Measurements from ENCODE around the gene SSBP4.

SSBP4 gene

GRCh38 chr19:18475762-18476331 lies 56.6 kb downstream of the SSBP4 start:
- no peaks in the 10 kb centered on the region; the same call in 1 of the 2 replicates for H3K4me1 ChIP-seq (ENCODE audit: control insufficient read depth, insufficient read depth, low read length)
- POLR2A ChIA-PET = no interaction called here
- no peak overlapping the region for H3K4me3 ChIP-seq (ENCODE audit: low read depth, low read length)
- H3K9me3 ChIP-seq (ENCODE audit: control insufficient read depth, insufficient read depth, low read depth, low read length) = no peaks in the 10 kb centered on the region
- H3K27ac ChIP-seq (ENCODE audit: extremely low read depth, low read depth, low read length) = no peak overlapping the region
- CTCF ChIA-PET = interaction anchor here (0.5 to 1.5 kb wide), 4 partner anchors 9 to 390 kb away, joined by 3 to 4 read pairs (median 4); no protein-coding TSS in a partner anchor
- no peaks in the 10 kb centered on the region for H3K36me3 ChIP-seq (ENCODE audit: control insufficient read depth in 2 of 2, insufficient read depth in 1 of 2, low read length in 2 of 2)
- TF ChIP-seq ZNF791 (tag by site-specific recombination; IDR thresholded peaks at IDR 0.05) (no peak), SP3 (tag by site-specific recombination; IDR thresholded peaks at IDR 0.05) (no peak), YY1 (tag by site-specific recombination; IDR thresholded peaks at IDR 0.05) (no peak), ZNF629 (tag by site-specific recombination; IDR thresholded peaks at IDR 0.05) (no peak), ZBTB10 (tag by site-specific recombination; IDR thresholded peaks at IDR 0.05) (no peak), ZFP69B (tag by site-specific recombination; IDR thresholded peaks at IDR 0.05) (peak; percentile 79; the same call in 1 of the 2 replicates), ZNF830 (tag by site-specific recombination; IDR thresholded peaks at IDR 0.05; ENCODE audit: low read depth) (no peak), ZNF837 (tag by site-specific recombination; IDR thresholded peaks at IDR 0.05) (no peak)
- TF ChIP-seq, protein P1, sequence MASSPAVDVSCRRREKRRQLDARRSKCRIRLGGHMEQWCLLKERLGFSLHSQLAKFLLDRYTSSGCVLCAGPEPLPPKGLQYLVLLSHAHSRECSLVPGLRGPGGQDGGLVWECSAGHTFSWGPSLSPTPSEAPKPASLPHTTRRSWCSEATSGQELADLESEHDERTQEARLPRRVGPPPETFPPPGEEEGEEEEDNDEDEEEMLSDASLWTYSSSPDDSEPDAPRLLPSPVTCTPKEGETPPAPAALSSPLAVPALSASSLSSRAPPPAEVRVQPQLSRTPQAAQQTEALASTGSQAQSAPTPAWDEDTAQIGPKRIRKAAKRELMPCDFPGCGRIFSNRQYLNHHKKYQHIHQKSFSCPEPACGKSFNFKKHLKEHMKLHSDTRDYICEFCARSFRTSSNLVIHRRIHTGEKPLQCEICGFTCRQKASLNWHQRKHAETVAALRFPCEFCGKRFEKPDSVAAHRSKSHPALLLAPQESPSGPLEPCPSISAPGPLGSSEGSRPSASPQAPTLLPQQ (tag by site-specific recombination; IDR thresholded peaks at IDR 0.05) = peak; percentile 90

DNA sequence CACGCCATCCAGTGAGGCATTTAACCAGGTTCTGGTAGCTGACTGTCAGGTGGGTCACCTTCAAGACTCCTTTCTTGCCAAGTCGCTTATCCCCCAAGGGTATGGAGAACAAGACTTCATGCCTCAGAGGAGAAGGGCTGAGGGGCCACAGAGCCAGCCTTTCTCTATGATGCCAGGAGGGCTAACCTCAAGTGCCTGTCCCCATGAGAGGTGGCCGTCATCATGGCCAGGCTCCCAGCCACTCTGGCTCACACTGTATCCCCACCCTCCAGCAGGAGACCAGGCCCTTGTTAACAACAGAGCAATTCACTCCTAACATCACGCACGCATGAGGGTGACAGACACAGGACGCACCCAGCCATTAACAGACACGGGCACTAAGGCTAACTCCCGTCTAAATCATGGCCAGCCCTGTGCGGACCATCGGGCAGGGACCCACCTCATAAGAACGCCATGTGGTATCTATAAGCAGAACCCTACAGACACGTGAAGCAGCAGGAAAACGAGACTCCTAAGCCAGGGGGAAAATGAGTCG lies 57.4 kb downstream of the SSBP4 start:
- POLR2A ChIA-PET = no interaction called here
- H3K36me3 ChIP-seq (ENCODE audit: control insufficient read depth in 2 of 2, insufficient read depth in 1 of 2, low read length in 2 of 2) = no peaks in the 10 kb centered on the region
- TF ChIP-seq ZBTB26 (tag by site-specific recombination; optimal IDR thresholded peaks at IDR 0.05) (no peak), ZNF354C (tag by site-specific recombination; IDR thresholded peaks at IDR 0.05; ENCODE audit: borderline replicate concordance, low read depth) (no peak), GLIS1 (tag by site-specific recombination; IDR thresholded peaks at IDR 0.05) (no peak), ZNF776 (tag by site-specific recombination; IDR thresholded peaks at IDR 0.05; ENCODE audit: borderline replicate concordance) (no peak), ZBTB20 (tag by site-specific recombination; IDR thresholded peaks at IDR 0.05) (no peak), SETDB1 (IDR thresholded peaks at IDR 0.05; ENCODE audit: insufficient read length, low read length) (no peak)
- TF ChIP-seq, protein P2, sequence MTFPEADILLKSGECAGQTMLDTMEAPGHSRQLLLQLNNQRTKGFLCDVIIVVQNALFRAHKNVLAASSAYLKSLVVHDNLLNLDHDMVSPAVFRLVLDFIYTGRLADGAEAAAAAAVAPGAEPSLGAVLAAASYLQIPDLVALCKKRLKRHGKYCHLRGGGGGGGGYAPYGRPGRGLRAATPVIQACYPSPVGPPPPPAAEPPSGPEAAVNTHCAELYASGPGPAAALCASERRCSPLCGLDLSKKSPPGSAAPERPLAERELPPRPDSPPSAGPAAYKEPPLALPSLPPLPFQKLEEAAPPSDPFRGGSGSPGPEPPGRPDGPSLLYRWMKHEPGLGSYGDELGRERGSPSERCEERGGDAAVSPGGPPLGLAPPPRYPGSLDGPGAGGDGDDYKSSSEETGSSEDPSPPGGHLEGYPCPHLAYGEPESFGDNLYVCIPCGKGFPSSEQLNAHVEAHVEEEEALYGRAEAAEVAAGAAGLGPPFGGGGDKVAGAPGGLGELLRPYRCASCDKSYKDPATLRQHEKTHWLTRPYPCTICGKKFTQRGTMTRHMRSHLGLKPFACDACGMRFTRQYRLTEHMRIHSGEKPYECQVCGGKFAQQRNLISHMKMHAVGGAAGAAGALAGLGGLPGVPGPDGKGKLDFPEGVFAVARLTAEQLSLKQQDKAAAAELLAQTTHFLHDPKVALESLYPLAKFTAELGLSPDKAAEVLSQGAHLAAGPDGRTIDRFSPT (tag by site-specific recombination; IDR thresholded peaks at IDR 0.05) = no peak
- H3K27ac ChIP-seq (ENCODE audit: extremely low read depth, low read depth, low read length) = no peak overlapping the region
- no peaks in the 10 kb centered on the region for H3K9me3 ChIP-seq (ENCODE audit: control insufficient read depth, insufficient read depth, low read depth, low read length)
- H3K4me1 ChIP-seq (ENCODE audit: control insufficient read depth, insufficient read depth, low read length) = no peaks in the 10 kb centered on the region; the same call in 1 of the 2 replicates
- CTCF ChIA-PET = interaction anchor here (0.5 to 0.9 kb wide), 3 partner anchors 26 to 389 kb away, joined by 3 to 4 read pairs (median 3); no protein-coding TSS in a partner anchor
- H3K4me3 ChIP-seq (ENCODE audit: low read depth, low read length) = no peak overlapping the region
